GM12891 (cell line): Measurements from ENCODE around the gene SOCS7.

ENCODE experiments used
- DNase-seq: peaks from one replicate; pipeline ENCODE4 v3.0.0; 2011; ENCODE audit warnings: low spot score; ENCODE audit not compliant: insufficient read length
- FAIRE-seq: peaks from 2 replicates; lab custom pipeline; 2011; peaks lifted over from hg19 to GRCh38; lab: Jason Lieb, UNC
- PAX5 ChIP-seq: IDR thresholded peaks from 2 replicates; pipeline ENCODE4 v1.6.1; 2011; ENCODE audit warnings: low read length, moderate library complexity, mild to moderate bottlenecking; ENCODE audit not compliant: insufficient read depth, severe bottlenecking
- POLR2A ChIP-seq: IDR thresholded peaks from 2 replicates; pipeline ENCODE4 v1.6.1; 2011; ENCODE audit warnings: low read depth, low read length, control low read depth
- POLR2AphosphoS5 ChIP-seq: IDR thresholded peaks from 2 replicates; pipeline ENCODE4 v1.6.1; 2011; ENCODE audit warnings: low read depth, low read length, control low read depth
- POU2F2 ChIP-seq: IDR thresholded peaks from 2 replicates; pipeline ENCODE4 v1.6.1; 2011; ENCODE audit warnings: low read depth, mild to moderate bottlenecking, control low read depth, low read length, moderate library complexity
- SPI1 ChIP-seq: IDR thresholded peaks from 2 replicates; pipeline ENCODE4 v1.6.1; 2011; ENCODE audit warnings: low read depth, low read length, control low read depth
- TAF1 ChIP-seq: IDR thresholded peaks from 2 replicates; pipeline ENCODE4 v1.6.1; 2011; ENCODE audit warnings: low read depth, low read length, control low read depth

Gene SOCS7

GRCh38 chr17:38403491-38403890 is 51.8 kb downstream of the SOCS7 start:
- no peak for TF ChIP-seq PAX5
- TF ChIP-seq POU2F2: no peak
- no peak for TF ChIP-seq TAF1
- TF ChIP-seq SPI1: no peak
- no peak for TF ChIP-seq POLR2AphosphoS5
- no peak for TF ChIP-seq POLR2A
- DNase-seq: no peak
- no peak for FAIRE-seq

GRCh38 chr17:38404174-38404943 is 52.7 kb downstream of the SOCS7 start:
- TF ChIP-seq POLR2A (no peak), POU2F2 (no peak), TAF1 (no peak), SPI1 (no peak)
- DNase-seq (no peak), FAIRE-seq (no peak)

GRCh38 chr17:38405654-38406053 is 54.0 kb downstream of the SOCS7 start:
- no peak for FAIRE-seq
- TF ChIP-seq TAF1 (no peak), POLR2A (no peak), SPI1 (no peak), POLR2AphosphoS5 (no peak), PAX5 (no peak), POU2F2 (no peak)
- DNase-seq: no peak

- FAIRE-seq (no peak), DNase-seq (no peak)
- TF ChIP-seq PAX5: no peak
- TF ChIP-seq POLR2AphosphoS5: no peak
- TF ChIP-seq POU2F2: no peak
- no peak for TF ChIP-seq POLR2A
- no peak for TF ChIP-seq TAF1
- TF ChIP-seq SPI1: no peak
Observed at GRCh38 chr17:38410201-38410600, 58.6 kb downstream of the SOCS7 start.

- FAIRE-seq (no peak), DNase-seq (no peak)
- TF ChIP-seq POLR2A (no peak), TAF1 (no peak), POLR2AphosphoS5 (no peak), SPI1 (no peak), PAX5 (no peak), POU2F2 (no peak)
Observed at GRCh38 chr17:38415250-38416194, 63.9 kb downstream of the SOCS7 start.

DNA sequence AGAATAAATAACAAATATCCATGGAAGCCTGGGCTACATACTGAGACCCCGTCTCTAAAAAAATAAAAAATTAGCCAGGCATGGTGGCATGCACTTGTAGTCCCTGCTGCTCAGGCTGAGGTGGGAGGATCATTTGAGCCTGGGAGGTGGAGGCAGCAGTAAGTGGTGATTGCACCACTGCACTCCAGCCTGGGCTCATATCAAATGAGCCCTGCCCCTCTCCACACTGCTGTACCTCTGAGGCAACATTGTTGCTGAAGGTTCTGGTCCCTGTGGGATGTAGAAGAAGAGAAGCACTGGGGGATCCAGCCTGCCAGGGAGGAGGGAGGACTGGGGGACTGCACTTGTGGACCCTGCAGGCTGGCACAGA is 65.2 kb downstream of the SOCS7 start:
- no peak for TF ChIP-seq POLR2A
- no peak for TF ChIP-seq SPI1
- no peak for TF ChIP-seq TAF1
- no peak for TF ChIP-seq POU2F2
- no peak for TF ChIP-seq POLR2AphosphoS5
- TF ChIP-seq PAX5: no peak
- DNase-seq (no peak), FAIRE-seq (no peak)

DNA sequence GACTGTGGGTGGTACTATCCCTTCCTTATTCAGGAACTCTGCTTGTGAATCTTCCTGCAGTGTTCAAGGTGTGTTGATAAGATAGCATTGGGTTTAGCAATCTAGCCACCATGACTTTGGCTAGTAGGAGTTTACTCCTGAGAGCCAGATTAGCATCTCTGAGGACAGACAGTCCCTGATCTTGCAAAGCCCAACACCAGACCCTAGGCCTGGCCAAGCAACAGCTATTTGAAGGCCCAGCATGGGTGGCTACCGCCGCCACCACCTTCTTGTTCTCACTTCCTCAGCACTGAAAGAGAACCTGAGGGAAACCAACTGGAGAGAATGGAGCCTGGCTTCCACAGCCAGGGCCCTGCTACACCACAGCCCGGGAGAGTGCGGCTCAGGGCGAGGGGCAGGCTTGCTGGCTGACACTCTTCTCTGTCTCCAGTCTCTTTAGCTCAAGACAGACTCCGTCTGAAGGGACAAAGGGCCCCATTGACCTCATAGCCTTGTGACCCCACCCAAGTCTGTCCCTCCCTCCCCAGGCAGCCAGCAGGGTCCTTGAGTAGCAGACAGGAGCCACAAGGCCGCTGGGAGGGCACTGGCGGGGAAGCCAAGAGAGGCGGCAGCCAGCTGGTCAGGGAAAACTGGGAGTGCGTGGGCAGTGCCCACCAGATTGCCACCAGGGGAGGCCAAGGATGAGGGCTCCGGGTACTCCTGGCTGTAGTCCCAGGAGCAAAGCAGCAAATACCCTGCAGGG is 65.7 kb downstream of the SOCS7 start:
- FAIRE-seq (no peak), DNase-seq (no peak)

DNA sequence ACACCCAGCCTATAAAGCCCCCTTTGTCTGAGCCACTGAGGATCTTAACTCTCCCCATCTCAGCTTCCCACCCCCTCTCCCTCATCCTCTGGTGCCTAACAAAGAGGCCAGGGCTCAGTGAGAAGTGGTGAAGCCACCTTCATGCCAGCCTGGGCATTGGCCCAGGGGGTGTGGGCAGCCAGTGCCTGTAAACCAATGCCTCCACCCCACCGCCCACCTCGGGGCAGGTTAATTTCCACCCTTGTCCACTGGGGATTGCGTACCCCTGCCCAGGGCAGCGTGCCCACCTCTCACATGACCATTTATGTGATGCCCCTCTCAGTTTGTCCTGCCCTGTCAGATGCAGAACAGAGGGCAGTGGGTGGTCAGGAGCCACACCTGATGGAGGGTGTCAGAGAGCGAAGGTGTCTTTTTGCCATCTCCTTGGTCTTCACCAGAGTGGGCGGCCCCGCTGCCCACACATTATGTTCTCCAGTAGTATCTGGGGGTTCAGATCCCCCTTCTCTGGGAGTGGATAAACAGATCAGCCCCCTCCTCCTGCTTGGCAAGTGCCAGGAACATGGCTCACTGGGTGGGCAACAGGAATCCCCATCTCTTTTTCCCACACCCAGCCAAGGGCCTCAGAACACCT is 66.5 kb downstream of the SOCS7 start:
- DNase-seq (no peak), FAIRE-seq (no peak)
- TF ChIP-seq POLR2A (no peak), POU2F2 (no peak), POLR2AphosphoS5 (no peak), PAX5 (no peak), TAF1 (no peak), SPI1 (no peak)

More for the DNA sequence above, 65.7 kb downstream of the SOCS7 start:
- TF ChIP-seq PAX5 (no peak), POLR2AphosphoS5 (no peak), SPI1 (peak; percentile 76), TAF1 (no peak)
